Neural progenitor cell (in vitro differentiated cells): ENCODE data around the gene POLR1G. TPM values are rescaled to one million over a fixed set of nuclear protein-coding genes. Genes with fewer than 3 reads are reported as not detected.

Experiments used
- DNase-seq: peaks from one replicate; pipeline ENCODE4 v3.0.0-alpha.2; 2016; ENCODE audit warnings: low spot score
- H2AFZ ChIP-seq: fragments of 200-600 bp; sonication (generic); replicated peaks from 2 replicates; pipeline ENCODE4 v1.6.1; 2016; ENCODE audit warnings: antibody characterized with exemption
- H3F3A ChIP-seq: fragments of 200-600 bp; sonication (generic); 2 replicates; pipeline ENCODE4 v1.6.1; 2016; ENCODE audit warnings: antibody characterized with exemption, low read depth
- H3K27ac ChIP-seq: fragments of 200-600 bp; sonication (generic); 2 replicates; pipeline ENCODE4 v1.5.1; 2016; ENCODE audit warnings: mild to moderate bottlenecking
- H3K27me3 ChIP-seq: fragments of 200-600 bp; sonication (generic); 2 replicates; pipeline ENCODE4 v1.6.1; 2016; ENCODE audit warnings: mild to moderate bottlenecking, moderate library complexity
- H3K36me3 ChIP-seq: fragments of 200-600 bp; sonication (generic); 2 replicates; pipeline ENCODE4 v1.5.1; 2016
- H3K4me1 ChIP-seq: fragments of 200-600 bp; sonication (generic); 2 replicates; pipeline ENCODE4 v1.6.1; 2016; ENCODE audit warnings: mixed run types
- H3K4me2 ChIP-seq: fragments of 200-600 bp; sonication (generic); 2 replicates; pipeline ENCODE4 v1.6.1; 2016
- H3K4me3 ChIP-seq: fragments of 200-600 bp; sonication (generic); 2 replicates; pipeline ENCODE4 v1.5.1; 2016
- H3K79me2 ChIP-seq: fragments of 200-600 bp; sonication (generic); 2 replicates; pipeline ENCODE4 v1.6.1; 2016; ENCODE audit warnings: low read depth
- H3K9ac ChIP-seq: fragments of 200-600 bp; sonication (generic); 2 replicates; pipeline ENCODE4 v1.6.1; 2016
- H3K9me3 ChIP-seq: fragments of 200-600 bp; sonication (generic); 2 replicates; pipeline ENCODE4 v1.5.1; 2016; ENCODE audit warnings: low read depth
- H4K20me1 ChIP-seq: fragments of 200-600 bp; sonication (generic); 2 replicates; pipeline ENCODE4 v1.6.1; 2016; ENCODE audit warnings: low read depth
- H3K27ac Mint-ChIP-seq: 3 replicates; pipeline ENCODE4 v1.8.0; 2021; ENCODE audit warnings: mixed read lengths
- H3K27me3 Mint-ChIP-seq: 2 replicates; pipeline ENCODE4 v1.8.0; 2022; ENCODE audit warnings: low read depth, mild to moderate bottlenecking, inconsistent platforms, moderate library complexity, mixed read lengths; ENCODE audit not compliant: insufficient read depth
- H3K36me3 Mint-ChIP-seq: 3 replicates; pipeline ENCODE4 v1.8.0; 2021; ENCODE audit warnings: mixed read lengths
- H3K4me1 Mint-ChIP-seq: 3 replicates; pipeline ENCODE4 v1.8.0; 2021; ENCODE audit warnings: mixed read lengths
- H3K4me3 Mint-ChIP-seq: 3 replicates; pipeline ENCODE4 v1.8.0; 2021; ENCODE audit warnings: mild to moderate bottlenecking, moderate library complexity, mixed read lengths
- H3K9me3 Mint-ChIP-seq: 3 replicates; pipeline ENCODE4 v1.8.0; 2020; ENCODE audit warnings: mixed read lengths
- EZH2 ChIP-seq: fragments of 200-600 bp; sonication (generic); IDR thresholded peaks from 2 replicates; pipeline ENCODE4 v1.6.1; 2017; ENCODE audit warnings: antibody characterized with exemption, mild to moderate bottlenecking, moderate library complexity
- EZH2phosphoT487 ChIP-seq: fragments of 200-600 bp; sonication (generic); IDR thresholded peaks from 2 replicates; pipeline ENCODE4 v1.6.1; 2017; ENCODE audit warnings: antibody characterized with exemption
- total RNA-seq: library from RNA; depleted of rRNA; stranded (reverse); fragments of >200 nt; gene quantifications from 2 replicates; pipeline ENCODE4 v1.2.3, GENCODE V29; 2015; ENCODE audit warnings: low replicate concordance
- TF ChIP-seq, protein P1 (sequence below): fragments of 200-600 bp; sonication (generic); IDR thresholded peaks from 2 replicates; pipeline ENCODE4 v1.5.1; 2017; ENCODE audit warnings: antibody characterized with exemption, mild to moderate bottlenecking

POLR1G gene
- total RNA-seq, 1 donor from 2014 or later = 6.8 TPM

DNA sequence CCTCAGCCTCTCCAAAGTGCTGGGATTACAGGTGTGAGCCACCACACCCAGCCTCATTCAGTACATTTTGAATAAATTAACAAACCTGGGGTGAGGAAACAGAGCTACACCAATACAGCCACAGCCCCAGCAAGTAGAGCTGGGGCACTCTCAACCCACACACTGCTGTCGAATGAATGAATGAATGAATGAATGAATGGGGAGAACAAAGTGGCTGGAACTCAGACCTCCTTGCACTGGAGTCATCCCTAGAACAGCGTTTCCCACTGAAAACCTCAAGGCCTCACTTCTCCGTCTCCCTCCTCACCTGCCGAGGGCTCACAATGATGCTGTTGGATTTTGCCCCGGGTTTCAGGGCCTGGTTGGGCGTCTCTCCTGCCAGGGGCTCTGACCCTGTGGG, 14.4 kb downstream of the POLR1G start:
- Mint-ChIP-seq H3K4me1 (peaks cover 29% of the 10 kb centered on the region), H3K27ac (peak overlapping the region; percentile 76), H3K27me3 (peaks cover 8% of the 10 kb centered on the region), H3K9me3 (no peaks in the 10 kb centered on the region), H3K4me3 (peak overlapping the region; percentile 64), H3K36me3 (peaks cover 17% of the 10 kb centered on the region)
- no peaks in the 10 kb centered on the region for H3K27me3 ChIP-seq
- TF ChIP-seq EZH2phosphoT487 (no peak), EZH2 (no peak)
- TF ChIP-seq, protein P1, sequence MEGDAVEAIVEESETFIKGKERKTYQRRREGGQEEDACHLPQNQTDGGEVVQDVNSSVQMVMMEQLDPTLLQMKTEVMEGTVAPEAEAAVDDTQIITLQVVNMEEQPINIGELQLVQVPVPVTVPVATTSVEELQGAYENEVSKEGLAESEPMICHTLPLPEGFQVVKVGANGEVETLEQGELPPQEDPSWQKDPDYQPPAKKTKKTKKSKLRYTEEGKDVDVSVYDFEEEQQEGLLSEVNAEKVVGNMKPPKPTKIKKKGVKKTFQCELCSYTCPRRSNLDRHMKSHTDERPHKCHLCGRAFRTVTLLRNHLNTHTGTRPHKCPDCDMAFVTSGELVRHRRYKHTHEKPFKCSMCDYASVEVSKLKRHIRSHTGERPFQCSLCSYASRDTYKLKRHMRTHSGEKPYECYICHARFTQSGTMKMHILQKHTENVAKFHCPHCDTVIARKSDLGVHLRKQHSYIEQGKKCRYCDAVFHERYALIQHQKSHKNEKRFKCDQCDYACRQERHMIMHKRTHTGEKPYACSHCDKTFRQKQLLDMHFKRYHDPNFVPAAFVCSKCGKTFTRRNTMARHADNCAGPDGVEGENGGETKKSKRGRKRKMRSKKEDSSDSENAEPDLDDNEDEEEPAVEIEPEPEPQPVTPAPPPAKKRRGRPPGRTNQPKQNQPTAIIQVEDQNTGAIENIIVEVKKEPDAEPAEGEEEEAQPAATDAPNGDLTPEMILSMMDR = no peak
- no peak overlapping the region for H3K27ac ChIP-seq
- H3K9ac ChIP-seq = no peak overlapping the region
- H3K79me2 ChIP-seq = peaks cover 15% of the 10 kb centered on the region
- no peaks in the 10 kb centered on the region for H3K36me3 ChIP-seq
- H3K9me3 ChIP-seq = no peaks in the 10 kb centered on the region
- peaks cover 24% of the 10 kb centered on the region for H3F3A ChIP-seq
- no peak overlapping the region for H2AFZ ChIP-seq
- peaks cover 5% of the 10 kb centered on the region for H3K4me1 ChIP-seq
- H3K4me2 ChIP-seq = no peak overlapping the region
- H4K20me1 ChIP-seq = peaks cover 13% of the 10 kb centered on the region
- no peak overlapping the region for H3K4me3 ChIP-seq
- DNase-seq = no peak

GRCh38 chr19:45421947-45422498, 15.6 kb downstream of the POLR1G start:
- Histone ChIP-seq H3K9me3 (no peaks in the 10 kb centered on the region), H3K79me2 (peaks cover 15% of the 10 kb centered on the region), H3K4me1 (peaks cover 5% of the 10 kb centered on the region), H3F3A (peaks cover 26% of the 10 kb centered on the region), H4K20me1 (peaks cover 13% of the 10 kb centered on the region), H3K4me3 (no peak overlapping the region), H3K9ac (no peak overlapping the region), H3K4me2 (no peak overlapping the region), H2AFZ (no peak overlapping the region), H3K27me3 (no peaks in the 10 kb centered on the region), H3K27ac (no peak overlapping the region), H3K36me3 (no peaks in the 10 kb centered on the region)
- TF ChIP-seq, protein P1 = no peak
- TF ChIP-seq EZH2phosphoT487 (no peak), EZH2 (no peak)
- Mint-ChIP-seq H3K4me3 (peak overlapping the region; percentile 48), H3K27me3 (peaks cover 8% of the 10 kb centered on the region), H3K9me3 (no peaks in the 10 kb centered on the region), H3K36me3 (peaks cover 17% of the 10 kb centered on the region), H3K27ac (peak overlapping the region; percentile 17), H3K4me1 (peaks cover 29% of the 10 kb centered on the region)
- no peak for DNase-seq

DNA sequence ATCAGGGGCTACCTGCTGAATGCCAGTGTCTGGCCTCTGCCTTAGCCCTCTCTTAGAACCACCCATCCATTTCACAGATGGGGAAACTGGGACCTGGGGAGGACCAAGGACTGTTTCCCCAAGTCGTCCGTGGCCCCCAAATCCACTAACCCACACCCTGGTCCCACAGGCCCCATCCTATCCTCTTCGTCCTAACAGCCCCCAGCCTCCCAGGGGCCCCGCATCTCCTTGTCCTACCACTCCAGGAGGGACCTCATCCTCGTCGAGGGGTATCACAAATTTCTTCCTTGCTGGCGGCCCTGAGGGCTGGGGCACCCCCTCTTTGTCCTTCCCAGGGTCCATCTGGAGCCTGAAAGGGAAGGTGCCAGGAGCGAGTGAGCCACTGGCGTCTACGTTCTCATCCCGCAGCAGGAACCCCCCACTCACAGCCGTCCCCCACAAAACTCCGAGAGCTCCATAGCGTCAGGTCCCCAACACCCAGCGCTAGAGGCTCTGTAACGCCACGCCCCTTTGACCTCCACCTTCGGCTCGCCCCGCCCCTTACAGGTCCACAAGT, 16.7 kb downstream of the POLR1G start:
- Histone ChIP-seq H3F3A (peaks cover 33% of the 10 kb centered on the region), H3K4me3 (peak overlapping the region; percentile 66), H3K27me3 (peaks cover under 1% of the 10 kb centered on the region), H3K9ac (no peak overlapping the region), H3K4me1 (peaks cover 5% of the 10 kb centered on the region), H4K20me1 (peaks cover 13% of the 10 kb centered on the region), H2AFZ (no peak overlapping the region), H3K9me3 (no peaks in the 10 kb centered on the region), H3K27ac (no peak overlapping the region), H3K4me2 (peak overlapping the region; percentile 97), H3K36me3 (no peaks in the 10 kb centered on the region), H3K79me2 (peaks cover 15% of the 10 kb centered on the region)
- TF ChIP-seq, protein P1 = no peak
- TF ChIP-seq EZH2 (no peak), EZH2phosphoT487 (no peak)
- peaks cover 30% of the 10 kb centered on the region for H3K4me1 Mint-ChIP-seq
- no peaks in the 10 kb centered on the region for H3K9me3 Mint-ChIP-seq
- H3K4me3 Mint-ChIP-seq = peak overlapping the region; percentile 96
- no peak for DNase-seq
- H3K27me3 Mint-ChIP-seq = peaks cover 4% of the 10 kb centered on the region
- H3K36me3 Mint-ChIP-seq = peaks cover 13% of the 10 kb centered on the region
- peak overlapping the region; percentile 95 for H3K27ac Mint-ChIP-seq
